HEK293 (cell line): ENCODE measurements around the gene CLCN7.
A peak's percentile ranks its signal among the peaks of the same experiment; 100 is the strongest.

Experiments used
- CTCF ChIA-PET: fragments of 350-600 bp; formaldehyde crosslinking; extraction: SDS; loops from one replicate; lab custom pipeline; 2021; ENCODE audit warnings: antibody characterized with exemption; lab: Yijun Ruan, JAX
- POLR2A ChIA-PET: fragments of 300-600 bp; formaldehyde crosslinking; extraction: SDS; loops from one replicate; lab custom pipeline; 2020; ENCODE audit warnings: antibody characterized with exemption, inconsistent platforms; lab: Yijun Ruan, JAX
- H3K27ac ChIP-seq: fragments of 200-500 bp; sonication (Bioruptor generic); 2 replicates; pipeline ENCODE4 v1.5.1; 2014; ENCODE audit warnings: low read depth, low read length, control low read depth, inconsistent platforms; ENCODE audit errors: extremely low read depth
- H3K36me3 ChIP-seq, 2 experiments: fragments of 200-500 bp in 1 of 2; sonication (Bioruptor generic) in 1 of 2; 1 replicate in 1 of 2; 2 replicates in 1 of 2; pipeline ENCODE4 v1.5.1; 2014 to 2017; ENCODE audit warnings: inconsistent platforms in 2 of 2, low read length in 2 of 2; ENCODE audit not compliant: control insufficient read depth in 2 of 2, insufficient read depth in 1 of 2
- H3K4me1 ChIP-seq: fragments of 200-500 bp; sonication (Bioruptor generic); 2 replicates; pipeline ENCODE4 v1.5.1; 2014; ENCODE audit warnings: mild to moderate bottlenecking, low read length, inconsistent platforms; ENCODE audit not compliant: control insufficient read depth, insufficient read depth
- H3K4me3 ChIP-seq: 2 replicates; pipeline ENCODE4 v1.5.1; 2011; ENCODE audit warnings: low read depth, mild to moderate bottlenecking, control low read depth, low read length, moderate library complexity
- H3K9me3 ChIP-seq: fragments of 200-500 bp; sonication (Bioruptor generic); 2 replicates; pipeline ENCODE4 v1.5.1; 2014; ENCODE audit warnings: low read depth, low read length, inconsistent platforms; ENCODE audit not compliant: control insufficient read depth, insufficient read depth
- HOXA7 ChIP-seq: sonication (generic); formaldehyde crosslinking; IDR thresholded peaks from 2 replicates; pipeline ENCODE4 v1.8.1; 2022; ENCODE audit warnings: missing genetic modification reagents, borderline replicate concordance
- IKZF3 ChIP-seq: fragments of 450-650 bp; IDR thresholded peaks from 2 replicates; pipeline ENCODE4 v1.5.0; 2018; ENCODE audit warnings: missing biosample characterization, mild to moderate bottlenecking, missing genetic modification characterization, moderate library complexity
- KLF10 ChIP-seq: fragments of 450-650 bp; IDR thresholded peaks from 2 replicates; pipeline ENCODE4 v1.5.1; 2018; ENCODE audit warnings: missing biosample characterization, mild to moderate bottlenecking, missing genetic modification characterization
- KLF16 ChIP-seq: fragments of 450-650 bp; formaldehyde crosslinking; IDR thresholded peaks from 2 replicates; pipeline ENCODE4 v1.5.1; 2017; ENCODE audit warnings: missing biosample characterization, missing genetic modification characterization
- KLF7 ChIP-seq: fragments of 450-650 bp; formaldehyde crosslinking; IDR thresholded peaks from 2 replicates; pipeline ENCODE4 v1.5.1; 2016; ENCODE audit warnings: missing biosample characterization, missing genetic modification characterization, borderline replicate concordance
- MZF1 ChIP-seq: fragments of 450-650 bp; formaldehyde crosslinking; IDR thresholded peaks from 2 replicates; pipeline ENCODE4 v1.5.1; 2017; ENCODE audit warnings: missing biosample characterization, missing genetic modification characterization, borderline replicate concordance
- RBAK ChIP-seq: fragments of 450-650 bp; formaldehyde crosslinking; IDR thresholded peaks from 2 replicates; pipeline ENCODE4 v1.5.1; 2016; ENCODE audit warnings: missing biosample characterization, missing genetic modification characterization
- YY2 ChIP-seq: fragments of 450-650 bp; formaldehyde crosslinking; IDR thresholded peaks from 2 replicates; pipeline ENCODE4 v1.5.1; 2016; ENCODE audit warnings: missing biosample characterization, missing genetic modification characterization
- ZBTB17 ChIP-seq: fragments of 450-650 bp; formaldehyde crosslinking; IDR thresholded peaks from 2 replicates; pipeline ENCODE4 v1.5.1; 2016; ENCODE audit warnings: missing biosample characterization, missing genetic modification characterization
- ZFP69B ChIP-seq: fragments of 450-650 bp; formaldehyde crosslinking; IDR thresholded peaks from 2 replicates; pipeline ENCODE4 v1.5.1; 2016; ENCODE audit warnings: missing biosample characterization, missing genetic modification characterization
- ZNF10 ChIP-seq: fragments of 450-650 bp; formaldehyde crosslinking; IDR thresholded peaks from 2 replicates; pipeline ENCODE4 v1.5.1; 2017; ENCODE audit warnings: missing biosample characterization, missing genetic modification characterization
- ZNF202 ChIP-seq: fragments of 450-650 bp; formaldehyde crosslinking; IDR thresholded peaks from 2 replicates; pipeline ENCODE4 v1.5.1; 2016; ENCODE audit warnings: missing biosample characterization, missing genetic modification characterization, borderline replicate concordance
- ZNF394 ChIP-seq: fragments of 450-650 bp; formaldehyde crosslinking; IDR thresholded peaks from 2 replicates; pipeline ENCODE4 v1.5.1; 2016; ENCODE audit warnings: missing biosample characterization, missing genetic modification characterization, mild to moderate bottlenecking, moderate library complexity, borderline replicate concordance
- ZNF423 ChIP-seq: fragments of 450-650 bp; formaldehyde crosslinking; IDR thresholded peaks from 2 replicates; pipeline ENCODE4 v1.5.1; 2016; ENCODE audit warnings: missing biosample characterization, missing genetic modification characterization
- ZNF426 ChIP-seq: fragments of 450-650 bp; formaldehyde crosslinking; IDR thresholded peaks from 2 replicates; pipeline ENCODE4 v1.5.1; 2017; ENCODE audit warnings: missing biosample characterization, missing genetic modification characterization, mild to moderate bottlenecking, inconsistent platforms, moderate library complexity
- ZNF521 ChIP-seq: fragments of 450-650 bp; formaldehyde crosslinking; IDR thresholded peaks from 2 replicates; pipeline ENCODE4 v1.5.1; 2017; ENCODE audit warnings: missing biosample characterization, mild to moderate bottlenecking, missing genetic modification characterization
- ZNF544 ChIP-seq: fragments of 450-650 bp; formaldehyde crosslinking; IDR thresholded peaks from 2 replicates; pipeline ENCODE4 v1.5.0; 2017; ENCODE audit warnings: missing biosample characterization, missing genetic modification characterization
- ZNF843 ChIP-seq: fragments of 450-650 bp; formaldehyde crosslinking; IDR thresholded peaks from 2 replicates; pipeline ENCODE4 v1.5.1; 2016; ENCODE audit warnings: missing biosample characterization, missing genetic modification characterization
- TF ChIP-seq, protein P1 (sequence below): fragments of 450-650 bp; formaldehyde crosslinking; IDR thresholded peaks from 2 replicates; pipeline ENCODE4 v1.5.1; 2017; ENCODE audit warnings: missing biosample characterization, missing genetic modification characterization
- TF ChIP-seq, protein P2 (sequence below): fragments of 450-650 bp; formaldehyde crosslinking; IDR thresholded peaks from 2 replicates; pipeline ENCODE4 v1.5.1; 2016; ENCODE audit warnings: missing biosample characterization, missing genetic modification characterization, borderline replicate concordance
- TF ChIP-seq, protein P3 (sequence below): fragments of 450-650 bp; formaldehyde crosslinking; IDR thresholded peaks from 2 replicates; pipeline ENCODE4 v1.5.1; 2016; ENCODE audit warnings: missing biosample characterization, missing genetic modification characterization
- TF ChIP-seq, protein P4 (sequence below): fragments of 450-650 bp; formaldehyde crosslinking; IDR thresholded peaks from 2 replicates; pipeline ENCODE4 v1.5.1; 2017; ENCODE audit warnings: missing biosample characterization, missing genetic modification characterization
- TF ChIP-seq, protein P5 (sequence below): fragments of 450-650 bp; formaldehyde crosslinking; IDR thresholded peaks from 2 replicates; pipeline ENCODE4 v1.5.1; 2016; ENCODE audit warnings: missing biosample characterization, missing genetic modification characterization, low read depth

The CLCN7 gene

DNA sequence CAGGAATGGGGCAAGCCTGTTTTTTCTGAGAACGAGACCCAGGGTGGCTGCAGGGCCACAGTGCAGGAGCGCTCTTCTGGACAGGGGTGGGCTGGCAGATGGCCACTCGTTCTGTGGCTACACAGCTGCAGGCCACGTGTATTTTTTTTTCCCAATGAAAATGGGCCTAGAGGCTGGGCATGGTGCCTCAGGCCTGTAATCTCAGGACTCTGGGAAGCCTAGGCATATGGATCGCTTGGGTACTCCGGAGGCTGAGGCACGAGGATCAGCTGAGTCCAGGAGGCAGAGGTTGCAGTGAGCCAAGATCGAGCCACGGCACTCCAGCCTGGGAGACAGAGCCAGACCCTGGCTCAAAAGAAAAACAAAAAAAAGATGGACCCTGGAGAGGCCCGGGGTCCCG, 67.1 kb downstream of the CLCN7 start:
- Histone ChIP-seq H3K4me1 (peaks cover 3% of the 10 kb centered on the region), H3K36me3 (peaks cover 0 to 24% of the 10 kb centered on the region in 2 experiments; a peak in 2 of 3 replicates)
- no peak for TF ChIP-seq KLF16 (tag by site-specific recombination)
- TF ChIP-seq, protein P1, sequence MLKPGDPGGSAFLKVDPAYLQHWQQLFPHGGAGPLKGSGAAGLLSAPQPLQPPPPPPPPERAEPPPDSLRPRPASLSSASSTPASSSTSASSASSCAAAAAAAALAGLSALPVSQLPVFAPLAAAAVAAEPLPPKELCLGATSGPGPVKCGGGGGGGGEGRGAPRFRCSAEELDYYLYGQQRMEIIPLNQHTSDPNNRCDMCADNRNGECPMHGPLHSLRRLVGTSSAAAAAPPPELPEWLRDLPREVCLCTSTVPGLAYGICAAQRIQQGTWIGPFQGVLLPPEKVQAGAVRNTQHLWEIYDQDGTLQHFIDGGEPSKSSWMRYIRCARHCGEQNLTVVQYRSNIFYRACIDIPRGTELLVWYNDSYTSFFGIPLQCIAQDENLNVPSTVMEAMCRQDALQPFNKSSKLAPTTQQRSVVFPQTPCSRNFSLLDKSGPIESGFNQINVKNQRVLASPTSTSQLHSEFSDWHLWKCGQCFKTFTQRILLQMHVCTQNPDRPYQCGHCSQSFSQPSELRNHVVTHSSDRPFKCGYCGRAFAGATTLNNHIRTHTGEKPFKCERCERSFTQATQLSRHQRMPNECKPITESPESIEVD (tag by site-specific recombination), result no peak
- no peak for TF ChIP-seq ZNF10
- TF ChIP-seq ZNF426 (tag by site-specific recombination), result no peak
- TF ChIP-seq, protein P2, sequence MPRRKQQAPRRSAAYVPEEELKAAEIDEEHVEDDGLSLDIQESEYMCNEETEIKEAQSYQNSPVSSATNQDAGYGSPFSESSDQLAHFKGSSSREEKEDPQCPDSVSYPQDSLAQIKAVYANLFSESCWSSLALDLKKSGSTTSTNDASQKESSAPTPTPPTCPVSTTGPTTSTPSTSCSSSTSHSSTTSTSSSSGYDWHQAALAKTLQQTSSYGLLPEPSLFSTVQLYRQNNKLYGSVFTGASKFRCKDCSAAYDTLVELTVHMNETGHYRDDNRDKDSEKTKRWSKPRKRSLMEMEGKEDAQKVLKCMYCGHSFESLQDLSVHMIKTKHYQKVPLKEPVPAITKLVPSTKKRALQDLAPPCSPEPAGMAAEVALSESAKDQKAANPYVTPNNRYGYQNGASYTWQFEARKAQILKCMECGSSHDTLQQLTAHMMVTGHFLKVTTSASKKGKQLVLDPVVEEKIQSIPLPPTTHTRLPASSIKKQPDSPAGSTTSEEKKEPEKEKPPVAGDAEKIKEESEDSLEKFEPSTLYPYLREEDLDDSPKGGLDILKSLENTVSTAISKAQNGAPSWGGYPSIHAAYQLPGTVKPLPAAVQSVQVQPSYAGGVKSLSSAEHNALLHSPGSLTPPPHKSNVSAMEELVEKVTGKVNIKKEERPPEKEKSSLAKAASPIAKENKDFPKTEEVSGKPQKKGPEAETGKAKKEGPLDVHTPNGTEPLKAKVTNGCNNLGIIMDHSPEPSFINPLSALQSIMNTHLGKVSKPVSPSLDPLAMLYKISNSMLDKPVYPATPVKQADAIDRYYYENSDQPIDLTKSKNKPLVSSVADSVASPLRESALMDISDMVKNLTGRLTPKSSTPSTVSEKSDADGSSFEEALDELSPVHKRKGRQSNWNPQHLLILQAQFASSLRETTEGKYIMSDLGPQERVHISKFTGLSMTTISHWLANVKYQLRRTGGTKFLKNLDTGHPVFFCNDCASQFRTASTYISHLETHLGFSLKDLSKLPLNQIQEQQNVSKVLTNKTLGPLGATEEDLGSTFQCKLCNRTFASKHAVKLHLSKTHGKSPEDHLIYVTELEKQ (tag by site-specific recombination), result no peak
- TF ChIP-seq KLF10 (tag by site-specific recombination), result no peak
- TF ChIP-seq RBAK, result no peak
- TF ChIP-seq, protein P3, sequence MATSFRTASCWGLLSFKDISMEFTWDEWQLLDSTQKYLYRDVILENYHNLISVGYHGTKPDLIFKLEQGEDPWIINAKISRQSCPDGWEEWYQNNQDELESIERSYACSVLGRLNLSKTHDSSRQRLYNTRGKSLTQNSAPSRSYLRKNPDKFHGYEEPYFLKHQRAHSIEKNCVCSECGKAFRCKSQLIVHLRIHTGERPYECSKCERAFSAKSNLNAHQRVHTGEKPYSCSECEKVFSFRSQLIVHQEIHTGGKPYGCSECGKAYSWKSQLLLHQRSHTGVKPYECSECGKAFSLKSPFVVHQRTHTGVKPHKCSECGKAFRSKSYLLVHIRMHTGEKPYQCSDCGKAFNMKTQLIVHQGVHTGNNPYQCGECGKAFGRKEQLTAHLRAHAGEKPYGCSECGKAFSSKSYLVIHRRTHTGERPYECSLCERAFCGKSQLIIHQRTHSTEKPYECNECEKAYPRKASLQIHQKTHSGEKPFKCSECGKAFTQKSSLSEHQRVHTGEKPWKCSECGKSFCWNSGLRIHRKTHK (tag by site-specific recombination), result no peak
- no peak for TF ChIP-seq ZNF521 (tag by site-specific recombination)
- TF ChIP-seq ZNF544 (tag by site-specific recombination), result no peak
- peak; percentile 73; the same call in 1 of the 2 replicates for TF ChIP-seq ZNF394 (tag by site-specific recombination)
- no peak for TF ChIP-seq ZFP69B
- no peak for TF ChIP-seq ZNF843 (tag by site-specific recombination)
- TF ChIP-seq IKZF3 (tag by site-specific recombination), result 0 out of 2 replicates have a peak, but pooled peaks have one; percentile 13
- no peak for TF ChIP-seq ZNF202
- TF ChIP-seq, protein P4, sequence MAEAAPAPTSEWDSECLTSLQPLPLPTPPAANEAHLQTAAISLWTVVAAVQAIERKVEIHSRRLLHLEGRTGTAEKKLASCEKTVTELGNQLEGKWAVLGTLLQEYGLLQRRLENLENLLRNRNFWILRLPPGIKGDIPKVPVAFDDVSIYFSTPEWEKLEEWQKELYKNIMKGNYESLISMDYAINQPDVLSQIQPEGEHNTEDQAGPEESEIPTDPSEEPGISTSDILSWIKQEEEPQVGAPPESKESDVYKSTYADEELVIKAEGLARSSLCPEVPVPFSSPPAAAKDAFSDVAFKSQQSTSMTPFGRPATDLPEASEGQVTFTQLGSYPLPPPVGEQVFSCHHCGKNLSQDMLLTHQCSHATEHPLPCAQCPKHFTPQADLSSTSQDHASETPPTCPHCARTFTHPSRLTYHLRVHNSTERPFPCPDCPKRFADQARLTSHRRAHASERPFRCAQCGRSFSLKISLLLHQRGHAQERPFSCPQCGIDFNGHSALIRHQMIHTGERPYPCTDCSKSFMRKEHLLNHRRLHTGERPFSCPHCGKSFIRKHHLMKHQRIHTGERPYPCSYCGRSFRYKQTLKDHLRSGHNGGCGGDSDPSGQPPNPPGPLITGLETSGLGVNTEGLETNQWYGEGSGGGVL, result no peak
- no peak for TF ChIP-seq MZF1 (tag by site-specific recombination)
- TF ChIP-seq ZBTB17 (tag by site-specific recombination), result peak; percentile 62; the same call in 1 of the 2 replicates
- TF ChIP-seq HOXA7 (CRISPR knock-in tag), result no peak
- TF ChIP-seq ZNF423 (tag by site-specific recombination), result no peak
- TF ChIP-seq, protein P5, sequence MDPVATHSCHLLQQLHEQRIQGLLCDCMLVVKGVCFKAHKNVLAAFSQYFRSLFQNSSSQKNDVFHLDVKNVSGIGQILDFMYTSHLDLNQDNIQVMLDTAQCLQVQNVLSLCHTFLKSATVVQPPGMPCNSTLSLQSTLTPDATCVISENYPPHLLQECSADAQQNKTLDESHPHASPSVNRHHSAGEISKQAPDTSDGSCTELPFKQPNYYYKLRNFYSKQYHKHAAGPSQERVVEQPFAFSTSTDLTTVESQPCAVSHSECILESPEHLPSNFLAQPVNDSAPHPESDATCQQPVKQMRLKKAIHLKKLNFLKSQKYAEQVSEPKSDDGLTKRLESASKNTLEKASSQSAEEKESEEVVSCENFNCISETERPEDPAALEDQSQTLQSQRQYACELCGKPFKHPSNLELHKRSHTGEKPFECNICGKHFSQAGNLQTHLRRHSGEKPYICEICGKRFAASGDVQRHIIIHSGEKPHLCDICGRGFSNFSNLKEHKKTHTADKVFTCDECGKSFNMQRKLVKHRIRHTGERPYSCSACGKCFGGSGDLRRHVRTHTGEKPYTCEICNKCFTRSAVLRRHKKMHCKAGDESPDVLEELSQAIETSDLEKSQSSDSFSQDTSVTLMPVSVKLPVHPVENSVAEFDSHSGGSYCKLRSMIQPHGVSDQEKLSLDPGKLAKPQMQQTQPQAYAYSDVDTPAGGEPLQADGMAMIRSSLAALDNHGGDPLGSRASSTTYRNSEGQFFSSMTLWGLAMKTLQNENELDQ (tag by site-specific recombination), result no peak
- TF ChIP-seq YY2 (tag by site-specific recombination), result no peak
- no peak for TF ChIP-seq KLF7 (tag by site-specific recombination)
- TF ChIP-seq, all 188 proteins: peak for 3
- POLR2A ChIA-PET, result interaction anchor here (1.0 to 2.1 kb wide), 4 partner anchors 13 to 298 kb away, joined by 3 to 10 read pairs (median 5); partner anchors contain the start of genes MAPK8IP3 and UQCC4
- no peak overlapping the region for H3K27ac ChIP-seq
- CTCF ChIA-PET, result interaction anchor here (0.6 to 1.2 kb wide), 3 partner anchors 44 to 305 kb away, joined by 3 to 4 read pairs (median 4); no protein-coding TSS in a partner anchor
- H3K4me3 ChIP-seq, result peak overlapping the region; percentile 9; the same call in 1 of the 2 replicates
- H3K9me3 ChIP-seq, result no peaks in the 10 kb centered on the region
